WTC11 (cell line): ENCODE data around the gene TMEM229B. TPM values are rescaled to one million over a fixed set of nuclear protein-coding genes. Genes with fewer than 3 reads are reported as not detected.

ENCODE experiments used
- ATAC-seq: fragments of 200-7000 bp; cut with Tn5 transposase; 2 replicates; pipeline ENCODE4 v1.10.0; 2021; ENCODE audit warnings: mild to moderate bottlenecking, moderate library complexity
- CTCF ChIA-PET: fragments of 300-600 bp; sonication (Branson Sonifier 250); formaldehyde crosslinking; loops from one replicate; lab custom pipeline; 2021; ENCODE audit warnings: antibody characterized with exemption; lab: Charles Lee
- POLR2A ChIA-PET: fragments of 350-600 bp; sonication (Branson Sonifier 250); formaldehyde crosslinking; loops from one replicate; lab custom pipeline; 2021; ENCODE audit warnings: antibody characterized with exemption; lab: Charles Lee
- DNase-seq: peaks from one replicate; pipeline ENCODE4 v3.0.0; 2021; ENCODE audit warnings: low spot score
- H3K27ac Mint-ChIP-seq: 2 replicates; pipeline ENCODE4 v1.8.0; 2021; ENCODE audit warnings: mixed read lengths
- H3K27me3 Mint-ChIP-seq: 2 replicates; pipeline ENCODE4 v1.8.0; 2021; ENCODE audit warnings: low read depth, mild to moderate bottlenecking, moderate library complexity, mixed read lengths
- H3K36me3 Mint-ChIP-seq: 2 replicates; pipeline ENCODE4 v1.8.0; 2021; ENCODE audit warnings: mixed read lengths
- H3K4me1 Mint-ChIP-seq: 2 replicates; pipeline ENCODE4 v1.8.0; 2022; ENCODE audit warnings: mixed read lengths
- H3K4me3 Mint-ChIP-seq: 2 replicates; pipeline ENCODE4 v1.8.0; 2021; ENCODE audit warnings: mild to moderate bottlenecking, moderate library complexity, mixed read lengths
- H3K9me3 Mint-ChIP-seq: 2 replicates; pipeline ENCODE4 v1.8.0; 2021; ENCODE audit warnings: mixed read lengths
- ATF1 ChIP-seq: sonication (generic); formaldehyde crosslinking; IDR thresholded peaks from 2 replicates; pipeline ENCODE4 v1.8.1; 2023; ENCODE audit warnings: mild to moderate bottlenecking, moderate library complexity, missing genetic modification reagents
- FOXK1 ChIP-seq: sonication (generic); formaldehyde crosslinking; IDR thresholded peaks from 2 replicates; pipeline ENCODE4 v1.8.0; 2022; ENCODE audit warnings: mild to moderate bottlenecking, moderate library complexity, missing genetic modification reagents
- GRHL2 ChIP-seq: fragments of 250-450 bp; sonication (Bioruptor Pico); IDR thresholded peaks from 2 replicates; pipeline ENCODE4 v1.8.0; 2022; ENCODE audit warnings: mild to moderate bottlenecking, moderate library complexity; ENCODE audit not compliant: insufficient replicate concordance, severe bottlenecking
- GTF2I ChIP-seq: fragments of 250-450 bp; sonication (Bioruptor Pico); conservative IDR thresholded peaks from 2 replicates; pipeline ENCODE4 v1.4.0; 2021; ENCODE audit warnings: mild to moderate bottlenecking
- MYBL2 ChIP-seq: sonication (generic); formaldehyde crosslinking; IDR thresholded peaks from 2 replicates; pipeline ENCODE4 v1.8.1; 2023; ENCODE audit warnings: mild to moderate bottlenecking, moderate library complexity, missing genetic modification reagents
- OVOL2 ChIP-seq: fragments of 250-450 bp; sonication (Bioruptor Pico); IDR thresholded peaks from 2 replicates; pipeline ENCODE4 v1.9.0; 2021; ENCODE audit warnings: mild to moderate bottlenecking, borderline replicate concordance
- SMAD3 ChIP-seq: sonication (generic); formaldehyde crosslinking; IDR thresholded peaks from 2 replicates; pipeline ENCODE4 v1.8.0; 2022; ENCODE audit warnings: missing genetic modification reagents, mild to moderate bottlenecking, borderline replicate concordance
- total RNA-seq: library from RNA; stranded (reverse); gene quantifications from 3 replicates; pipeline ENCODE4 v1.2.3, GENCODE V29; 2021
- TF ChIP-seq, protein P1 (sequence below): fragments of 250-450 bp; sonication (Bioruptor Pico); IDR thresholded peaks from 2 replicates; pipeline ENCODE4 v1.8.0; 2021; ENCODE audit warnings: mild to moderate bottlenecking
- TF ChIP-seq, protein P2 (sequence below): sonication (generic); formaldehyde crosslinking; IDR thresholded peaks from 2 replicates; pipeline ENCODE4 v1.8.1; 2023; ENCODE audit warnings: mild to moderate bottlenecking, moderate library complexity, missing genetic modification reagents
- TF ChIP-seq, protein P3 (sequence below): sonication (generic); formaldehyde crosslinking; IDR thresholded peaks from 2 replicates; pipeline ENCODE4 v1.8.0; 2022; ENCODE audit warnings: mild to moderate bottlenecking, missing genetic modification reagents
- TF ChIP-seq, protein P4 (sequence below): sonication (generic); formaldehyde crosslinking; conservative IDR thresholded peaks from 2 replicates; pipeline ENCODE4 v1.8.1; 2023; ENCODE audit warnings: mild to moderate bottlenecking, low read depth, missing genetic modification reagents, moderate library complexity
- TF ChIP-seq, protein P5 (sequence below): sonication (generic); formaldehyde crosslinking; IDR thresholded peaks from 2 replicates; pipeline ENCODE4 v1.8.1; 2022; ENCODE audit warnings: mild to moderate bottlenecking, missing genetic modification reagents, moderate library complexity, borderline replicate concordance
- TF ChIP-seq, protein P6 (sequence below): sonication (generic); formaldehyde crosslinking; conservative IDR thresholded peaks from 2 replicates; pipeline ENCODE4 v1.8.1; 2022; ENCODE audit warnings: mild to moderate bottlenecking, missing genetic modification reagents
- TF ChIP-seq, protein P7 (sequence below): fragments of 250-450 bp; sonication (Bioruptor Pico); conservative IDR thresholded peaks from 2 replicates; pipeline ENCODE4 v1.9.0; 2021; ENCODE audit warnings: mild to moderate bottlenecking
- TF ChIP-seq, protein P8 (sequence below): fragments of 250-450 bp; sonication (Bioruptor Pico); IDR thresholded peaks from 2 replicates; pipeline ENCODE4 v2.1.2; 2022; ENCODE audit warnings: mild to moderate bottlenecking, moderate library complexity

Gene TMEM229B
- total RNA-seq, 1 experiment from 2014 or later, result 0.90 TPM

DNA sequence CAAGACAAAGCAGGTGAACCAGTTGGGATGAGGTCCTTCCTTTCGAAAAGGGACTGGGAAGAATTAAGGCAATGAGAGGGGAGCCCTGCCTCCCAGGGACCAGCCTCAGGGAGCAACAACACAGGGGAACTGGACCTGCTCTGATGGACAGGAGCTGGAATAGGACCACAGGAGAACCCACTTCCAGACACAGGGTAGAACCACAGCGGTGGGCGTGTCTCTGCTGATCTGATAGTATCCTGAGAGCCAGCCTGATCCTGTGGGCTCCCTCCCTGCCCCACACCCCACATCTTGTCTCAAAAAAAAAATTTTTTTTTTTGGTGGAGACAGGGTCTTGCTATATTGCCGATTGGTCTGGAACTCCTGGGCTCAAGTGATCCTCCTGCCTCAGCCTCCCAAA is 62.9 kb downstream of the TMEM229B start (continued):
- TF ChIP-seq, protein P1, sequence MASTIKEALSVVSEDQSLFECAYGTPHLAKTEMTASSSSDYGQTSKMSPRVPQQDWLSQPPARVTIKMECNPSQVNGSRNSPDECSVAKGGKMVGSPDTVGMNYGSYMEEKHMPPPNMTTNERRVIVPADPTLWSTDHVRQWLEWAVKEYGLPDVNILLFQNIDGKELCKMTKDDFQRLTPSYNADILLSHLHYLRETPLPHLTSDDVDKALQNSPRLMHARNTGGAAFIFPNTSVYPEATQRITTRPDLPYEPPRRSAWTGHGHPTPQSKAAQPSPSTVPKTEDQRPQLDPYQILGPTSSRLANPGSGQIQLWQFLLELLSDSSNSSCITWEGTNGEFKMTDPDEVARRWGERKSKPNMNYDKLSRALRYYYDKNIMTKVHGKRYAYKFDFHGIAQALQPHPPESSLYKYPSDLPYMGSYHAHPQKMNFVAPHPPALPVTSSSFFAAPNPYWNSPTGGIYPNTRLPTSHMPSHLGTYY (CRISPR knock-in tag), result no peak
- TF ChIP-seq, protein P2, sequence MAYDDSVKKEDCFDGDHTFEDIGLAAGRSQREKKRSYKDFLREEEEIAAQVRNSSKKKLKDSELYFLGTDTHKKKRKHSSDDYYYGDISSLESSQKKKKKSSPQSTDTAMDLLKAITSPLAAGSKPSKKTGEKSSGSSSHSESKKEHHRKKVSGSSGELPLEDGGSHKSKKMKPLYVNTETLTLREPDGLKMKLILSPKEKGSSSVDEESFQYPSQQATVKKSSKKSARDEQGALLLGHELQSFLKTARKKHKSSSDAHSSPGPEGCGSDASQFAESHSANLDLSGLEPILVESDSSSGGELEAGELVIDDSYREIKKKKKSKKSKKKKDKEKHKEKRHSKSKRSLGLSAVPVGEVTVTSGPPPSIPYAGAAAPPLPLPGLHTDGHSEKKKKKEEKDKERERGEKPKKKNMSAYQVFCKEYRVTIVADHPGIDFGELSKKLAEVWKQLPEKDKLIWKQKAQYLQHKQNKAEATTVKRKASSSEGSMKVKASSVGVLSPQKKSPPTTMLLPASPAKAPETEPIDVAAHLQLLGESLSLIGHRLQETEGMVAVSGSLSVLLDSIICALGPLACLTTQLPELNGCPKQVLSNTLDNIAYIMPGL, result no peak
- TF ChIP-seq, protein P3, sequence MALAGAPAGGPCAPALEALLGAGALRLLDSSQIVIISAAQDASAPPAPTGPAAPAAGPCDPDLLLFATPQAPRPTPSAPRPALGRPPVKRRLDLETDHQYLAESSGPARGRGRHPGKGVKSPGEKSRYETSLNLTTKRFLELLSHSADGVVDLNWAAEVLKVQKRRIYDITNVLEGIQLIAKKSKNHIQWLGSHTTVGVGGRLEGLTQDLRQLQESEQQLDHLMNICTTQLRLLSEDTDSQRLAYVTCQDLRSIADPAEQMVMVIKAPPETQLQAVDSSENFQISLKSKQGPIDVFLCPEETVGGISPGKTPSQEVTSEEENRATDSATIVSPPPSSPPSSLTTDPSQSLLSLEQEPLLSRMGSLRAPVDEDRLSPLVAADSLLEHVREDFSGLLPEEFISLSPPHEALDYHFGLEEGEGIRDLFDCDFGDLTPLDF (CRISPR knock-in tag), result no peak
- TF ChIP-seq SMAD3 (CRISPR knock-in tag) (no peak), FOXK1 (CRISPR knock-in tag) (no peak), MYBL2 (CRISPR knock-in tag) (no peak)
- TF ChIP-seq, protein P4, sequence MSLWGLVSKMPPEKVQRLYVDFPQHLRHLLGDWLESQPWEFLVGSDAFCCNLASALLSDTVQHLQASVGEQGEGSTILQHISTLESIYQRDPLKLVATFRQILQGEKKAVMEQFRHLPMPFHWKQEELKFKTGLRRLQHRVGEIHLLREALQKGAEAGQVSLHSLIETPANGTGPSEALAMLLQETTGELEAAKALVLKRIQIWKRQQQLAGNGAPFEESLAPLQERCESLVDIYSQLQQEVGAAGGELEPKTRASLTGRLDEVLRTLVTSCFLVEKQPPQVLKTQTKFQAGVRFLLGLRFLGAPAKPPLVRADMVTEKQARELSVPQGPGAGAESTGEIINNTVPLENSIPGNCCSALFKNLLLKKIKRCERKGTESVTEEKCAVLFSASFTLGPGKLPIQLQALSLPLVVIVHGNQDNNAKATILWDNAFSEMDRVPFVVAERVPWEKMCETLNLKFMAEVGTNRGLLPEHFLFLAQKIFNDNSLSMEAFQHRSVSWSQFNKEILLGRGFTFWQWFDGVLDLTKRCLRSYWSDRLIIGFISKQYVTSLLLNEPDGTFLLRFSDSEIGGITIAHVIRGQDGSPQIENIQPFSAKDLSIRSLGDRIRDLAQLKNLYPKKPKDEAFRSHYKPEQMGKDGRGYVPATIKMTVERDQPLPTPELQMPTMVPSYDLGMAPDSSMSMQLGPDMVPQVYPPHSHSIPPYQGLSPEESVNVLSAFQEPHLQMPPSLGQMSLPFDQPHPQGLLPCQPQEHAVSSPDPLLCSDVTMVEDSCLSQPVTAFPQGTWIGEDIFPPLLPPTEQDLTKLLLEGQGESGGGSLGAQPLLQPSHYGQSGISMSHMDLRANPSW (CRISPR knock-in tag), result no peak
- TF ChIP-seq, all 79 proteins: peak for 0

DNA sequence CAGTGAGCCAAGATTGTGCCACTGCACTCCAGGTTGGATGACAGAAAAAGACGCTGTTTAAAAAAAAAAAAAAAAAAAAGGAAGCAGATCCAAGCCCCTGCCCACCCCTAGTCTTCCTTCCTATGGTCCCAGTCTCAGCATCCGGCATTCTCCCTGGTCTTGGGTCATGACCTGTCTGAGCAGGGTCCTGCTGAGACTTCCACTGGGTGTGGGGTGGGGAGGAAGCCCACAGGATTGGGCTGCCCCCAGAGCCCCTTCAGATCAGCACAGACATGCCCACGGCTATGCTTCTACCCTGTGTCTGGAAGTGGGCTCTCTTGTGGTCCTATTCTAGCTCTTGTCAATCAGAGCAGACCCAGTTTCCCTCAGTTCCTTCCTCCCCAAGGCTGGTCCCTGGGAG is 64.0 kb downstream of the TMEM229B start:
- peaks cover 3% of the 10 kb centered on the region; the same call in 1 of the 2 replicates for H3K27me3 Mint-ChIP-seq
- no peak overlapping the region for H3K27ac Mint-ChIP-seq
- TF ChIP-seq, protein P1 (CRISPR knock-in tag), result no peak
- TF ChIP-seq GRHL2, result no peak
- TF ChIP-seq, protein P5, sequence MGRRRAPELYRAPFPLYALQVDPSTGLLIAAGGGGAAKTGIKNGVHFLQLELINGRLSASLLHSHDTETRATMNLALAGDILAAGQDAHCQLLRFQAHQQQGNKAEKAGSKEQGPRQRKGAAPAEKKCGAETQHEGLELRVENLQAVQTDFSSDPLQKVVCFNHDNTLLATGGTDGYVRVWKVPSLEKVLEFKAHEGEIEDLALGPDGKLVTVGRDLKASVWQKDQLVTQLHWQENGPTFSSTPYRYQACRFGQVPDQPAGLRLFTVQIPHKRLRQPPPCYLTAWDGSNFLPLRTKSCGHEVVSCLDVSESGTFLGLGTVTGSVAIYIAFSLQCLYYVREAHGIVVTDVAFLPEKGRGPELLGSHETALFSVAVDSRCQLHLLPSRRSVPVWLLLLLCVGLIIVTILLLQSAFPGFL (CRISPR knock-in tag), result no peak
- no peak for TF ChIP-seq OVOL2 (CRISPR knock-in tag)
- no peak for TF ChIP-seq ATF1 (CRISPR knock-in tag)
- TF ChIP-seq, protein P6, sequence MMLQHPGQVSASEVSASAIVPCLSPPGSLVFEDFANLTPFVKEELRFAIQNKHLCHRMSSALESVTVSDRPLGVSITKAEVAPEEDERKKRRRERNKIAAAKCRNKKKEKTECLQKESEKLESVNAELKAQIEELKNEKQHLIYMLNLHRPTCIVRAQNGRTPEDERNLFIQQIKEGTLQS, result no peak
- TF ChIP-seq, protein P7, sequence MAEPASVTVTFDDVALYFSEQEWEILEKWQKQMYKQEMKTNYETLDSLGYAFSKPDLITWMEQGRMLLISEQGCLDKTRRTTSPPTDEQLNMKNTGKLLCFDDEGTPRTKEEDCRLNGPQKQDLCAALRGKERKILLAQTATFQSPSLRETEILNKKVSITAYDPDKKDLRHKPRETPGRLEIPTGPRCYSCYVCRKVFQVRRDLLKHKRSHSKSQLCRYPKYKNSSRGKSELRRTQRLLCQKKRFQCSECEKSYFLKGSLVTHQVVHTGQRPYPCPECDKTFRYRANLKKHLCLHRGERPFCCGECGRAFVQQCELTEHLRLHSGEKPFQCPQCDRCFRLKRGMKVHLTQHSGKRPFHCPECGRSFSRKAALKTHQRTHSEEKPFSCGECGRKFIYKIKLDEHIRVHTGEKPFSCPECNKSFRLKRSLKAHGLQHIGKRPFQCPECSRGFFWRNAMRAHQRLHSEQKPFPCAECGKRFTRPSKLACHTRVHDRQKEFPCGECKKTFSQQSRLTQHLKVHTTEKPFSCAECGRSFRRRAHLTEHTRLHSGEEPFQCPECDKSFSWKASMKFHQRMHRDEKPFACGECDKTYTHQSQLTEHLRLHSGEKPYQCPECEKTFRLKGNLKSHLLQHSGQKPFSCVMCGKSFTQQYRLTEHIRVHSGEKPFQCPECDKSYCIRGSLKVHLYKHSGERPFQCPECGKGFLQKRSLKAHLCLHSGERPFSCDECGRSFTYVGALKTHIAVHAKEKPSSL, result no peak
- TF ChIP-seq, protein P8, sequence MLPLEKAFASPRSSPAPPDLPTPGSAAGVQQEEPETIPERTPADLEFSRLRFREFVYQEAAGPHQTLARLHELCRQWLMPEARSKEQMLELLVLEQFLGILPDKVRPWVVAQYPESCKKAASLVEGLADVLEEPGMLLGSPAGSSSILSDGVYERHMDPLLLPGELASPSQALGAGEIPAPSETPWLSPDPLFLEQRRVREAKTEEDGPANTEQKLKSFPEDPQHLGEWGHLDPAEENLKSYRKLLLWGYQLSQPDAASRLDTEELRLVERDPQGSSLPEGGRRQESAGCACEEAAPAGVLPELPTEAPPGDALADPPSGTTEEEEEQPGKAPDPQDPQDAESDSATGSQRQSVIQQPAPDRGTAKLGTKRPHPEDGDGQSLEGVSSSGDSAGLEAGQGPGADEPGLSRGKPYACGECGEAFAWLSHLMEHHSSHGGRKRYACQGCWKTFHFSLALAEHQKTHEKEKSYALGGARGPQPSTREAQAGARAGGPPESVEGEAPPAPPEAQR (CRISPR knock-in tag), result no peak
- TF ChIP-seq, protein P2, result no peak
- TF ChIP-seq GTF2I, result no peak
- ChIA-PET CTCF (interaction anchor here (0.7 to 5.8 kb wide), 5 partner anchors 13 to 860 kb away, joined by 3 to 89 read pairs (median 5); no protein-coding TSS in a partner anchor), POLR2A (no interaction called here)
- no peaks in the 10 kb centered on the region for H3K9me3 Mint-ChIP-seq
- ATAC-seq (no peak), DNase-seq (no peak)
- H3K4me1 Mint-ChIP-seq, result peaks cover 12% of the 10 kb centered on the region
- no peak overlapping the region for H3K4me3 Mint-ChIP-seq
- H3K36me3 Mint-ChIP-seq, result no peaks in the 10 kb centered on the region
